ENCODE results near the gene PPP1R14B. TPM values are rescaled to one million over a fixed set of nuclear protein-coding genes. Genes with fewer than 3 reads are reported as not detected.

Gene PPP1R14B
- total RNA-seq, 4 donors from 2014 or later = 178 to 230 (median 203) TPM

DNA sequence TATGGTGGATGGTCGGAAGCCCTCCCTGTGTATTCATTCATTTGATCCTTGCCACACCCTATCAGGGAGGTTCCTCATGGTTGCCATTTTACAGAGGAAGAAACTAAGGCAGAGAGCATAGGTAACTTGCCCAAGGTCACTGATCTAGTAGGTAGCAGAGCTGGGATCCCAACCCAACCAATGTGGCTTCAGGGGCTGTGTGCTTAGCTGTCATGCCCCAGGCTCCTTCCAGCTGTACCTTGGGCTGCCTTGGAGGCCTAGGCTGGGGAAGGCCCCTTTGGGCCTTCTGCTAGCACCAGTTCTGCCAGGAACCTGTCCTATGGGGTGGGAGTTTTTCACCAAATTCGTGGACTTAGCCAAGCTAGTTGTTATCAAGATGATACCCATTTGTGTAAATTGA is 29.1 kb upstream of the PPP1R14B start:
- no peak for DNase-seq (ENCODE audit: low spot score in 2 of 2)
- TF ChIP-seq, protein P1, sequence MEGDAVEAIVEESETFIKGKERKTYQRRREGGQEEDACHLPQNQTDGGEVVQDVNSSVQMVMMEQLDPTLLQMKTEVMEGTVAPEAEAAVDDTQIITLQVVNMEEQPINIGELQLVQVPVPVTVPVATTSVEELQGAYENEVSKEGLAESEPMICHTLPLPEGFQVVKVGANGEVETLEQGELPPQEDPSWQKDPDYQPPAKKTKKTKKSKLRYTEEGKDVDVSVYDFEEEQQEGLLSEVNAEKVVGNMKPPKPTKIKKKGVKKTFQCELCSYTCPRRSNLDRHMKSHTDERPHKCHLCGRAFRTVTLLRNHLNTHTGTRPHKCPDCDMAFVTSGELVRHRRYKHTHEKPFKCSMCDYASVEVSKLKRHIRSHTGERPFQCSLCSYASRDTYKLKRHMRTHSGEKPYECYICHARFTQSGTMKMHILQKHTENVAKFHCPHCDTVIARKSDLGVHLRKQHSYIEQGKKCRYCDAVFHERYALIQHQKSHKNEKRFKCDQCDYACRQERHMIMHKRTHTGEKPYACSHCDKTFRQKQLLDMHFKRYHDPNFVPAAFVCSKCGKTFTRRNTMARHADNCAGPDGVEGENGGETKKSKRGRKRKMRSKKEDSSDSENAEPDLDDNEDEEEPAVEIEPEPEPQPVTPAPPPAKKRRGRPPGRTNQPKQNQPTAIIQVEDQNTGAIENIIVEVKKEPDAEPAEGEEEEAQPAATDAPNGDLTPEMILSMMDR (IDR thresholded peaks at IDR 0.05) = no peak
- TF ChIP-seq POLR2A (IDR thresholded peaks at IDR 0.05) = no peak
- H3K4me3 ChIP-seq (ENCODE audit: low read depth, poor library complexity, severe bottlenecking) = no peak overlapping the region
- intact Hi-C loops (cut with DNase I; ENCODE audit: low total_unique reads) = no loop called here
- 80 to 86% methylated on average over 2 of the region's 2 CpGs for whole genome bisulfite sequencing, 2 donors

DNA sequence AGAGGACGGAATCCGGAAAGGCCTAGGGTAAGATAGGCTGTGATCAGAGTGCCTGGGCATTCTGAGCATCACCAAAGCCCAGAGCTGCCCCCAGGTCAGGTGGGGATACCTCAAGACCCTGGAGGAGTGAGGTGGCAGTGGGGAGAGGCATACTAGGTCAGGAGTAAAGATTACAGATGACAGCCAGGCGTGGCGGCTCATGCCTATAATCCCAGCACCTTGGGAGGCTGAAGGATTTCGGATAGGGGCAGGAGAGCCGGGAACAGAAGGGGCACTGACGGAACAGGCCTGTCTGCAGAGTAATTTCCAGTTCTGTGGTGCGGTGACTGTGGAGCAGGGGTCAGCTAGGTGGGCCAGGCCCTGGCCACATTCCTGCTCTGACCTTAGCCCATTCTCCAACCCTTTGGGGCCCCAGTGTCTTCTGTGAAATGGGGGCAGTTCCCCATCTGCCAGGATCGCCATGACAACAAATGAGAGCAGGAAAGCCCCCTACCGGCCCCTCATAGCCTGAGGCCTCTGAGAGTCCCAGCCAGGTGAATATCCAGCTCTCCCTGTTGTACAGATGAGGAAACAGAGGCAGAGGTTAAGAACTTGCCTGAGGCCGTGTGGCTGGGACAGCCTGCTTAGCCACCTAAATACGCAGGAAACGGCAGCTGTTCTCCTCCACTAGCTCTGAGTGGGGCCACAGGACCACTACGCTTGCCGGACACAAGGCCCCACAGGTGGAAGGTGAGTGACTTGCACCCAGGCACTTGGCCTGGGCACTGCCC is 28.5 kb upstream of the PPP1R14B start:
- no peak for DNase-seq (ENCODE audit: low spot score in 2 of 2)
- TF ChIP-seq, protein P1 (IDR thresholded peaks at IDR 0.05) = no peak
- no peak overlapping the region for H3K4me3 ChIP-seq (ENCODE audit: low read depth, poor library complexity, severe bottlenecking)
- intact Hi-C loops (cut with DNase I; ENCODE audit: low total_unique reads) = no loop called here
- WGBS, 2 donors = 82 to 85% methylated on average over 12 to 15 of the region's 15 CpGs

DNA sequence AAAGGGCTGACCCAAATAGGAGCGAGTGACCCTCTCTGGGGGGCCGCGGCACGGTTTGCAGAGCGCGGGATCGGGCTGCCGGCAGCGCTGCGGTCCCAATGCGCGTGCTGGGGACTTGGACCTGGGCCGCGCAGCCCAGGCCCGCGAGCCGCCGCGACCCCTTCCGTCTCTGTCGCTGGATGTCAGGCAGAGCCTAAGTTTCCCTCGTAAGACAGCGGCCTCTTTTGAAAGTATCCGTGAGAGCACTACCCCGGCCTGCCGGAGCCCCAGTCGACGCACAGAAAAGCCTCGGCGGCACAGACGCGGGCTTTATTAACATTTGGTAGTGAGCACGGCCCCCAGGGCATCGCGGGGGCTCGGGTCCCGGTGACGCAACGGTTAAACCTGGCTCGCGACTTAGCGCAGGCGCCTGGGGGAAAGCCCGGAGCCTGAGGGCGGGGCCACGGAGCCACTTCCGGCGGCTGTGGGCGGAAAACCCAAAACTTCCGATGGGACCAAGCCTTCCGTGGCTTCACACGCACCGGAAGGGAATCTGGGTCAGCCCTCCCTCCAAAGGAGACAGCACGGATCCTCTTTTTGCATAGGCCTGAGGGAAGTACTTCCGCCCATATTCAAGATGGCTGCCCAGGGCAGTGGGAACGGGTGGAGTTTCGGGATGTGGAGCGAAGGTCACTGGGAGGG is 22.9 kb upstream of the PPP1R14B start:
- peak; percentile 98 to 99 for DNase-seq (ENCODE audit: low spot score in 2 of 2)

DNA sequence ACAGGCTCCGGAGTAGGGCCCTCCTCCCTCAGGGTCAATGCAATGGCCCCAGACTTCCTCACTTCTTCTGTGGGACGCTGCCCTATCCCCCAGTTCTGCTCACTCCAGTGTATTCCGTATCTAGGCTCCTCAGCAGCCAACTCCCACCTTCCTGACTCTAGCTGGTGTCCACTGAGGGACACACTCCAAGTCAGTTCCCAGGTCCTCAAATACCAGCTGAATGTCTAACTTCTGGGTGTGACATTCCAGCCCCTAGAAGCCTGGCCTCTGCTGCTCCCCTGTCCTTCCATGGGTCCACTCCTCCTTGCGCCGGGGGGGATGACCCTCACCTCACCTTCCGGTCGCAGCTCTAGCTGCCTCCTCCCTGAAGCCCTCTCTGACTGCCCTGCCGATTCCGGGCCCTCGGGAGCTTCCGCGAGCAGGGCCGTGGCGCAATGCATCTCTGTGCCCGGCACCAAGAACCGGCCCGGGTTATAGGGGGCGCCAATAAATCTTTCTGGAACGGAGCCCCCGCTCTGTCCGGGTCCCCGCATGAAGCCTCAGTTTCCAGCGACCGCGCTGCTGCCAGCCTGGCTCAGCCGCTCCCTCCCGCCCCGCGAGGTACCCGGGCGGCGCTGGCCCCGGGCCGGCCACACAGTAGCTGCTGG is 22.3 kb upstream of the PPP1R14B start:
- TF ChIP-seq, protein P1 (IDR thresholded peaks at IDR 0.05) = no peak
- intact Hi-C loops (cut with DNase I; ENCODE audit: low total_unique reads) = no loop called here
- 1% methylated on average over 19 to 24 of the region's 34 CpGs for WGBS, 2 donors
- H3K4me3 ChIP-seq (ENCODE audit: low read depth, poor library complexity, severe bottlenecking) = peak overlapping the region; percentile 70
- DNase-seq (ENCODE audit: low spot score in 2 of 2) = peak in 1 of 2 donors; percentile 94

More for the DNA sequence above, 22.9 kb upstream of the PPP1R14B start:
- intact Hi-C loops (cut with DNase I; ENCODE audit: low total_unique reads) = no loop called here
- 0 to 1% methylated on average over 26 to 34 of the region's 58 CpGs for WGBS, 2 donors
- no peak for TF ChIP-seq POLR2A (IDR thresholded peaks at IDR 0.05)
- TF ChIP-seq, protein P1 (IDR thresholded peaks at IDR 0.05) = no peak
- H3K4me3 ChIP-seq (ENCODE audit: low read depth, poor library complexity, severe bottlenecking) = peak overlapping the region; percentile 72

DNA sequence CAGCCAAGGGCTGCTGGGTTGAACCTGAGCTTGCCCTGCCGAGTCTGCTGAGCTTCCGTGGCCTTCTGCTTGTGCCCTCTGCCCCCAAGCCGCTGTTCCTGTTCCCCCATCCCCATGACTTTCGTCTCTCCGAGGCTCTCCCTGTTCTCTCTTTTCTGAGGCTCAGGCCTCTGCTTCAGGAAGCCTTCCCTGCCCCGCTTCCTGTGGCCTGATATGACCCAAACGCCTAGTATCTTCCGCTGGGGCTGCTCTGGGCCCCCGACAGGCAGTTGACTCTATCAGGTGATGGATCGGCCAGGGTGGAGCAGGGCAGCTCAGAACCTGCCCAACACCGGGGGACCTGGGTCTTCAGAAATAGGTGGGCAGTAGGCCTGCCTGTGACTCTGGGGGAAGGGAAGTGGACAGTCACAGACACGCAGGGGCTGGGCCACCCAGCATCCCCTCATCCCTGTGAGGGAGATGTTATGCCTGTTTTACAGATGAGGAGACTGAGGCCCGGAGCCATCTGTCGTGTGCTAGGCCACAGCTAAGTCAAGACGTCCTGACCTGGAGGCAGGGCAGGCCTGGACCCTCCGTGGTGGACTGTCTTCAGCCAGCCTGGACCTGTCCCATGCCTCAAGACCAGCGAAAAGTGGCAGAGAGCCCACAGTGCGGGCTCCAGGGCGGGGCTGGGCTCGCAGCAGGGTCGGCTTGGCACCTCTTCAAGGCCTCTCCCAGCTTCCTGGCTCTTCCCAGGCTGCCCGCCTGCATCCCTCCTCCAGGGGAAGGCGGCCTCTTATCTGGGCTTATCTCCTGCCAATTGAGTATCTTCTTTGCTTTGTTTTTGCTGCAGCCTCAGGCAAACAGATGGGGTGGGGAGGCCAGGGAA is 21.5 kb upstream of the PPP1R14B start:
- WGBS, 2 donors = 22 to 29% methylated on average over 14 to 23 of the region's 23 CpGs
- intact Hi-C loops (cut with DNase I; ENCODE audit: low total_unique reads) = no loop called here
- TF ChIP-seq, protein P1 (IDR thresholded peaks at IDR 0.05) = no peak
- TF ChIP-seq POLR2A (IDR thresholded peaks at IDR 0.05) = no peak
- DNase-seq (ENCODE audit: low spot score in 2 of 2) = peak; percentile 56 to 90
- no peak overlapping the region for H3K4me3 ChIP-seq (ENCODE audit: low read depth, poor library complexity, severe bottlenecking)

Measured in lower leg skin (tissue), 4 donors.